Subcutaneous adipose tissue (tissue), 4 donors: ENCODE measurements around the gene MBOAT7. TPM values are rescaled to one million over a fixed set of nuclear protein-coding genes. Genes with fewer than 3 reads are reported as not detected.

Experiments
- CTCF ChIP-seq: fragments of 450-650 bp; IDR thresholded peaks from one replicate; pipeline ENCODE4 v1.5.1; 2016; ENCODE audit warnings: low read depth, mild to moderate bottlenecking, control low read depth, antibody characterized with exemption, moderate library complexity
- total RNA-seq, 4 donors: library from RNA; depleted of rRNA; stranded (reverse); fragments of >200 nt; gene quantifications; one replicate each; pipeline ENCODE4 v1.1.0, GENCODE V29; 2016

Gene MBOAT7
- total RNA-seq, 4 donors from 2014 or later, result 8.8 to 36.7 (median 21.2) TPM

GRCh38 chr19:54169149-54169740 is 20.1 kb downstream of the MBOAT7 start:
- no peak for TF ChIP-seq CTCF

- no peak for TF ChIP-seq CTCF
These were observed 21.0 kb downstream of the MBOAT7 start for GRCh38 chr19:54168174-54168917.

GRCh38 chr19:54165222-54165621 is 24.2 kb downstream of the MBOAT7 start:
- no peak for TF ChIP-seq CTCF

- TF ChIP-seq CTCF, result no peak
These were observed 24.9 kb downstream of the MBOAT7 start for GRCh38 chr19:54164369-54165068.

- no peak for TF ChIP-seq CTCF
These were observed 26.5 kb downstream of the MBOAT7 start for GRCh38 chr19:54162884-54163283.

GRCh38 chr19:54162241-54162805 is 27.1 kb downstream of the MBOAT7 start:
- no peak for TF ChIP-seq CTCF

- no peak for TF ChIP-seq CTCF
These were observed 28.5 kb downstream of the MBOAT7 start for GRCh38 chr19:54160854-54161253.
